Tibial nerve (tissue), 3 donors: Measurements from ENCODE around the gene RAB30.

Source experiments
- CTCF ChIP-seq, 5 experiments: fragments of 200-600 bp in 3 of 5; fragments of 450-650 bp in 2 of 5; sonication (generic) in 3 of 5; IDR thresholded peaks; one replicate each; pipeline ENCODE4 v1.5.1; 2016 to 2019; ENCODE audit warnings: antibody characterized with exemption in 5 of 5, mild to moderate bottlenecking in 3 of 5, moderate library complexity in 2 of 5
- POLR2A ChIP-seq, 2 donors: fragments of 450-650 bp; IDR thresholded peaks; one replicate each; pipeline ENCODE4 v1.6.1; 2017; ENCODE audit warnings: antibody characterized with exemption in 2 of 2, mild to moderate bottlenecking in 2 of 2, moderate library complexity in 2 of 2

DNA sequence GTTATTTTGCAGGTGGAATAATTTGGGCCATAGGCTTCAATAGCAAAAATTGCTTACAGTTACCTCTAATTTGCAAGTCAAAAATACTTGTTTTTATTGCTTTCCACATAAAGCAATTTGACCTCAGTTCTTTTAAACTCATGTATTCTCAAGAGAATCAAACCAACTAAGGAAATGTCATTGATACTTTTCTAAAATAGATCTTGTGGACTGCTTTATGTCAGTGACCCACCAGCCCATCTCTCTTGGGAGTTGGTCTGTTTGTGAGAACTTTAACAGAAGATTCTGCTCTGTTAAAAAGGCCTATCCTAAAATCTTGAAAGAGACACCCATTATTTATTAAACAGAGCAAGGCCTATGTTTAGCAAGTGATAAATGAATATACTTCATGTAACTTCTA, 94.9 kb downstream of the RAB30 start:
- no peak for TF ChIP-seq CTCF (IDR thresholded peaks at IDR 0.05)
- TF ChIP-seq POLR2A (IDR thresholded peaks at IDR 0.05) = no peak
